Measurements from ENCODE around the gene C2orf81.
A peak's percentile ranks its signal among the peaks of the same experiment; 100 is the strongest.

The C2orf81 gene

DNA sequence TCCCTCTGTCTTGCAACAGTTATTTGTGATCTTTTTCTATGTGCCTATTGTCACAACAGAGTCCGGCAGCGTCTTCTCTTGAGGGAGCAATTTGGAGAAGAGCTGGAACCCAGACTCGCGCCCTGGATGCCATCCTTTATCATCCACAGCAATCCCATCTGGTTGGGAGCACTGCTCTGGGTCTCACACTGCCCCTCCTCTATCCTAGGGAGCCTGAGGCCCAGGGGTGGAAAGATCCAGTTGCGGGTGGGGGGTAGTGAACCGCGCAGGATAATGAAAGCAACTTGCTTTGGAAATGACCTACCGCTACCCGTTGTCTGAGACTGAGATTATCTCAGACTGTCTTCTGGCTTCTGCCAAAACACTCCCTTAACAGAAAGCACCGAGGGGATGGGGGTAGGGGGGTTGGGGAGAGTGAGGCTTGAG, 37.5 kb upstream of the C2orf81 start:
- Histone ChIP-seq H3K9me2 (ENCODE audit: low read depth, low read length) (no peaks in the 10 kb centered on the region), H3K36me3 (ENCODE audit: insufficient read depth, low read length) (peaks cover 28% of the 10 kb centered on the region; the same call in 1 of the 2 replicates), H3K79me2 (ENCODE audit: insufficient read depth, low read length) (no peaks in the 10 kb centered on the region), H4K20me1 (ENCODE audit: insufficient read depth, low read length) (no peaks in the 10 kb centered on the region), H3K9ac (ENCODE audit: low read length) (peak overlapping the region; percentile 97), H3K4me2 (ENCODE audit: low read length) (peak overlapping the region; percentile 99), H3K4me1 (ENCODE audit: insufficient read depth, low read length, severe bottlenecking) (peaks cover 43% of the 10 kb centered on the region), H3K4me3 (ENCODE audit: low read depth, low read length, poor library complexity, severe bottlenecking) (peak overlapping the region; percentile 80), H2AFZ (ENCODE audit: low read length) (no peak overlapping the region), H3K27ac (ENCODE audit: low read depth, low read length, poor library complexity, severe bottlenecking) (peak overlapping the region; percentile 43), H3F3A (ENCODE audit: insufficient read depth, low read length) (no peaks in the 10 kb centered on the region), H3K9me3 (ENCODE audit: low read length) (no peaks in the 10 kb centered on the region), H3K27me3 (ENCODE audit: insufficient read depth, low read length) (no peaks in the 10 kb centered on the region)
- no peak for TF ChIP-seq EZH2 (IDR thresholded peaks at IDR 0.05; ENCODE audit: borderline replicate concordance, low read length)
- TF ChIP-seq, protein P1, sequence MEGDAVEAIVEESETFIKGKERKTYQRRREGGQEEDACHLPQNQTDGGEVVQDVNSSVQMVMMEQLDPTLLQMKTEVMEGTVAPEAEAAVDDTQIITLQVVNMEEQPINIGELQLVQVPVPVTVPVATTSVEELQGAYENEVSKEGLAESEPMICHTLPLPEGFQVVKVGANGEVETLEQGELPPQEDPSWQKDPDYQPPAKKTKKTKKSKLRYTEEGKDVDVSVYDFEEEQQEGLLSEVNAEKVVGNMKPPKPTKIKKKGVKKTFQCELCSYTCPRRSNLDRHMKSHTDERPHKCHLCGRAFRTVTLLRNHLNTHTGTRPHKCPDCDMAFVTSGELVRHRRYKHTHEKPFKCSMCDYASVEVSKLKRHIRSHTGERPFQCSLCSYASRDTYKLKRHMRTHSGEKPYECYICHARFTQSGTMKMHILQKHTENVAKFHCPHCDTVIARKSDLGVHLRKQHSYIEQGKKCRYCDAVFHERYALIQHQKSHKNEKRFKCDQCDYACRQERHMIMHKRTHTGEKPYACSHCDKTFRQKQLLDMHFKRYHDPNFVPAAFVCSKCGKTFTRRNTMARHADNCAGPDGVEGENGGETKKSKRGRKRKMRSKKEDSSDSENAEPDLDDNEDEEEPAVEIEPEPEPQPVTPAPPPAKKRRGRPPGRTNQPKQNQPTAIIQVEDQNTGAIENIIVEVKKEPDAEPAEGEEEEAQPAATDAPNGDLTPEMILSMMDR (IDR thresholded peaks at IDR 0.05; ENCODE audit: low read length): no peak

DNA sequence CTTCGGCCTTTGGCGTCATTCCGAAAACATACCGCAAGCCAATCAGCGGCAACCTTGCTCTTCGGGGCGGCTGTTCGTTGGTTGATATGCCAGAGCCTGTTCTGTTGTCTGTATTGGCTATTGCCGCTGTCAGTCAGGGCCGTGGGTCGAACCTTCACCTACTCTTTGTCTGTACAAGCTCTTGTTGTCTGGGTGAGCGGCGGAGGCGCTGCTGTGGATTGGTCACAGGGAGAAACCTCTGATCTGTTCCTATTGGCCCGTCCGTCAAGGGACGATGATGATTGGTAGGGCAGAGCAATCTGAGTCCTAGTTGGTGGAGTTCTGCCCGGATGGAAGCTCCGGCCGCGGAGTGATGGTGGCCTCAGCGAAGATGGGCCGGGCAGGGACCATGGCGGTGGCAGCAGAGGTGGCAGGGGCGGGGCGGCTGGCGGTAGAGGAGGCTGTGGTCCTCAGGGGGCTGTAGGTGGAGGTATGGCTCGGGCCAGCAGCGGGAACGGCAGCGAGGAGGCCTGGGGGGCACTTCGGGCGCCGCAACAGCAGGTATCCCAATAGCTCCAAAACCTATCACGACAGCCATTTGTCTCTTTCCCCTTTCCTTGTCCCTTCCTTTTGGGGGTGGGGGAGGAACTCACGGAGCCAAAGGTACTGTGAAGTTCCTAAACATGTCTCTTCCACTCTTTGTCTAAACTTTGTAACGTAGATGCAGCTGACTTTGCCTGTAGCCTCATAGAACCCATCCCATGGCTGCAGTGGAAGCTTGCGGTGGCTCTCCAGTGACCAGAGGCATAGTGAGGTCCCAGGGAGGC, 36.9 kb upstream of the C2orf81 start, which contains the start of gene WBP1:
WBP1 (plus strand) TSS at position 307 of the 806 bp plus-strand sequence; CDS start at position 472, 165 bp downstream.
- peaks cover 42% of the 10 kb centered on the region for H3K4me1 ChIP-seq (ENCODE audit: insufficient read depth, low read length, severe bottlenecking)
- H3K9ac ChIP-seq (ENCODE audit: low read length): peak within 1 kb of the TSS; percentile 97
- TF ChIP-seq EZH2 (IDR thresholded peaks at IDR 0.05; ENCODE audit: borderline replicate concordance, low read length): no peak
- TF ChIP-seq, protein P1 (IDR thresholded peaks at IDR 0.05; ENCODE audit: low read length): no peak
- no peaks in the 10 kb centered on the region for H3K79me2 ChIP-seq (ENCODE audit: insufficient read depth, low read length)
- H3K27ac ChIP-seq (ENCODE audit: low read depth, low read length, poor library complexity, severe bottlenecking): peak within 1 kb of the TSS; percentile 92
- H3K9me3 ChIP-seq (ENCODE audit: low read length): no peaks in the 10 kb centered on the region
- H3K9me2 ChIP-seq (ENCODE audit: low read depth, low read length): no peaks in the 10 kb centered on the region
- H3K27me3 ChIP-seq (ENCODE audit: insufficient read depth, low read length): no peaks in the 10 kb centered on the region
- H3K36me3 ChIP-seq (ENCODE audit: insufficient read depth, low read length): peaks cover 28% of the 10 kb centered on the region; the same call in 1 of the 2 replicates
- peak within 1 kb of the TSS; percentile 80 for H3K4me3 ChIP-seq (ENCODE audit: low read depth, low read length, poor library complexity, severe bottlenecking)
- H3F3A ChIP-seq (ENCODE audit: insufficient read depth, low read length): no peaks in the 10 kb centered on the region
- no peak within 1 kb of the TSS for H2AFZ ChIP-seq (ENCODE audit: low read length)
- no peaks in the 10 kb centered on the region for H4K20me1 ChIP-seq (ENCODE audit: insufficient read depth, low read length)
- H3K4me2 ChIP-seq (ENCODE audit: low read length): peak within 1 kb of the TSS; percentile 99

DNA sequence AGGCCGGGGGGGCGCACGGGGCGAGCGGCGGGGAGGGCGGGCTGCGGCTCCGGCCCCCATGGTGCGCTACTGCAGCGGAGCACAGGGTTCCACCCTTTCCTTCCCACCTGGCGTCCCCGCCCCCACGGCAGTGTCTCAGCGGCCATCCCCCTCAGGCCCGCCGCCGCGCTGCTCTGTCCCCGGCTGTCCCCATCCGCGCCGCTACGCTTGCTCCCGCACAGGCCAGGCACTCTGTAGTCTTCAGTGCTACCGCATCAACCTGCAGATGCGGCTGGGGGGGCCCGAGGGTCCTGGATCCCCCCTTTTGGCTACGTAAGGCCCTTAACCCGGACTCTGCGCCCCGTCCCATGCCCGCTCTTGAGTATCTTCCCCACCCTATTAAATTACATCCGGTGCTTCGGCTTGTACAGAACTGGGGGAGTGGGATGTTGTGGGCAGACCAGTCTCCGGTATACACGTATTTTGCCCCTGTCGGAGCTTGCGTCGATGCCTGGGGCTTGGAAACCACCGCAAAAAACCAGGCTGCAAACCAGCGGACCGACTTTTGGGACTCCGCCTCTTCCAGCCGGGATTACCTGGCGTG, 36.2 kb upstream of the C2orf81 start:
- Histone ChIP-seq H3K4me1 (ENCODE audit: insufficient read depth, low read length, severe bottlenecking) (peaks cover 46% of the 10 kb centered on the region), H3K9me2 (ENCODE audit: low read depth, low read length) (no peaks in the 10 kb centered on the region), H4K20me1 (ENCODE audit: insufficient read depth, low read length) (no peaks in the 10 kb centered on the region), H3K4me2 (ENCODE audit: low read length) (peak overlapping the region; percentile 81), H3F3A (ENCODE audit: insufficient read depth, low read length) (no peaks in the 10 kb centered on the region), H3K79me2 (ENCODE audit: insufficient read depth, low read length) (no peaks in the 10 kb centered on the region), H3K4me3 (ENCODE audit: low read depth, low read length, poor library complexity, severe bottlenecking) (peak overlapping the region; percentile 80), H3K27ac (ENCODE audit: low read depth, low read length, poor library complexity, severe bottlenecking) (peak overlapping the region; percentile 92), H3K9me3 (ENCODE audit: low read length) (no peaks in the 10 kb centered on the region), H3K27me3 (ENCODE audit: insufficient read depth, low read length) (no peaks in the 10 kb centered on the region), H3K9ac (ENCODE audit: low read length) (peak overlapping the region; percentile 82), H3K36me3 (ENCODE audit: insufficient read depth, low read length) (peaks cover 21% of the 10 kb centered on the region; the same call in 1 of the 2 replicates), H2AFZ (ENCODE audit: low read length) (no peak overlapping the region)
- TF ChIP-seq EZH2 (IDR thresholded peaks at IDR 0.05; ENCODE audit: borderline replicate concordance, low read length): no peak
- TF ChIP-seq, protein P1 (IDR thresholded peaks at IDR 0.05; ENCODE audit: low read length): no peak
